MM.1S (cell line): ENCODE measurements around the gene SPEF2.

Experiments used
- DNase-seq: peaks from one replicate; pipeline ENCODE4 v3.0.0-alpha.2; 2015
- H2AFZ ChIP-seq: fragments of 300-600 bp; sonication (generic); 2 replicates; pipeline ENCODE4 v1.6.0; 2016; ENCODE audit warnings: antibody characterized with exemption, low read length
- H3F3A ChIP-seq: fragments of 300-600 bp; sonication (generic); 2 replicates; pipeline ENCODE4 v1.6.1; 2016; ENCODE audit warnings: mild to moderate bottlenecking, antibody characterized with exemption, low read length, moderate library complexity, mixed read lengths; ENCODE audit not compliant: insufficient read depth
- H3K27ac ChIP-seq: fragments of 300-600 bp; sonication (generic); 2 replicates; pipeline ENCODE4 v1.5.1; 2016; ENCODE audit warnings: mild to moderate bottlenecking, low read length
- H3K27me3 ChIP-seq: fragments of 300-600 bp; sonication (generic); replicated peaks from 2 replicates; pipeline ENCODE4 v1.6.0; 2016; ENCODE audit warnings: low read length; ENCODE audit not compliant: insufficient read depth
- H3K36me3 ChIP-seq: fragments of 300-600 bp; sonication (generic); replicated peaks from 2 replicates; pipeline ENCODE4 v1.6.1; 2016; ENCODE audit warnings: mild to moderate bottlenecking, low read length, mixed read lengths; ENCODE audit not compliant: insufficient read depth
- H3K4me1 ChIP-seq: fragments of 300-600 bp; sonication (generic); 2 replicates; pipeline ENCODE4 v1.6.1; 2016; ENCODE audit warnings: low read length, mixed read lengths
- H3K4me2 ChIP-seq: fragments of 300-600 bp; sonication (generic); 2 replicates; pipeline ENCODE4 v1.6.0; 2016; ENCODE audit warnings: low read depth, low read length
- H3K4me3 ChIP-seq: fragments of 300-600 bp; sonication (generic); 2 replicates; pipeline ENCODE4 v1.5.1; 2016; ENCODE audit warnings: low read length, mixed read lengths
- H3K79me2 ChIP-seq: fragments of 300-600 bp; sonication (generic); 2 replicates; pipeline ENCODE4 v1.6.1; 2016; ENCODE audit warnings: mixed run types, low read length, mixed read lengths
- H3K9ac ChIP-seq: fragments of 300-600 bp; sonication (generic); 2 replicates; pipeline ENCODE4 v1.6.1; 2016; ENCODE audit warnings: low read length, mixed read lengths
- H3K9me2 ChIP-seq: fragments of 300-600 bp; sonication (generic); replicated peaks from 2 replicates; pipeline ENCODE4 v1.6.1; 2016; ENCODE audit warnings: mild to moderate bottlenecking, low read length, mixed read lengths; ENCODE audit not compliant: insufficient read depth
- H3K9me3 ChIP-seq: fragments of 300-600 bp; sonication (generic); replicated peaks from 2 replicates; pipeline ENCODE4 v1.6.1; 2016; ENCODE audit warnings: mild to moderate bottlenecking, low read length, mixed read lengths; ENCODE audit not compliant: insufficient read depth
- H4K20me1 ChIP-seq: fragments of 300-600 bp; sonication (generic); 2 replicates; pipeline ENCODE4 v1.6.1; 2016; ENCODE audit warnings: mild to moderate bottlenecking, low read length, moderate library complexity, mixed read lengths; ENCODE audit not compliant: insufficient read depth
- CTCF ChIP-seq: fragments of 300-600 bp; sonication (generic); IDR thresholded peaks from 2 replicates; pipeline ENCODE4 v1.5.1; 2016; ENCODE audit warnings: antibody characterized with exemption, low read length, mixed read lengths
- EZH2 ChIP-seq: fragments of 300-600 bp; sonication (generic); optimal IDR thresholded peaks from 2 replicates; pipeline ENCODE3; 2017; ENCODE audit warnings: low read depth, mild to moderate bottlenecking, antibody characterized with exemption, low read length, mixed read lengths
- EZH2phosphoT487 ChIP-seq: fragments of 300-600 bp; sonication (generic); IDR thresholded peaks from 2 replicates; pipeline ENCODE4 v1.6.1; 2018; ENCODE audit warnings: antibody characterized with exemption, low read length

SPEF2 gene

GRCh38 chr5:35789732-35790456, 172.2 kb downstream of the SPEF2 start:
- Histone ChIP-seq H2AFZ (no peak overlapping the region), H3K27ac (no peak overlapping the region)

GRCh38 chr5:35790457-35790822, 172.8 kb downstream of the SPEF2 start:
- Histone ChIP-seq H3K9me3 (no peaks in the 10 kb centered on the region), H3F3A (no peaks in the 10 kb centered on the region), H3K36me3 (no peaks in the 10 kb centered on the region), H3K27ac (no peak overlapping the region), H2AFZ (no peak overlapping the region), H3K9ac (no peak overlapping the region), H3K4me1 (no peaks in the 10 kb centered on the region), H3K4me2 (no peak overlapping the region), H3K9me2 (no peaks in the 10 kb centered on the region), H3K4me3 (no peak overlapping the region), H3K27me3 (no peaks in the 10 kb centered on the region), H4K20me1 (no peaks in the 10 kb centered on the region), H3K79me2 (no peaks in the 10 kb centered on the region)
- TF ChIP-seq EZH2 (no peak), EZH2phosphoT487 (no peak), CTCF (no peak)
- DNase-seq = no peak

More at GRCh38 chr5:35789732-35790456, 172.2 kb downstream of the SPEF2 start:
- Histone ChIP-seq H3K79me2 (no peaks in the 10 kb centered on the region), H3K4me2 (no peak overlapping the region), H3K4me3 (no peak overlapping the region), H3K9ac (no peak overlapping the region), H3K4me1 (no peaks in the 10 kb centered on the region), H4K20me1 (no peaks in the 10 kb centered on the region), H3K27me3 (no peaks in the 10 kb centered on the region), H3F3A (no peaks in the 10 kb centered on the region), H3K9me3 (no peaks in the 10 kb centered on the region), H3K36me3 (no peaks in the 10 kb centered on the region), H3K9me2 (no peaks in the 10 kb centered on the region)
- TF ChIP-seq CTCF (no peak), EZH2phosphoT487 (no peak), EZH2 (no peak)
- no peak for DNase-seq

- DNase-seq = no peak
- Histone ChIP-seq H3K79me2 (no peaks in the 10 kb centered on the region), H3K9me2 (no peaks in the 10 kb centered on the region), H3F3A (no peaks in the 10 kb centered on the region), H3K36me3 (no peaks in the 10 kb centered on the region), H4K20me1 (no peaks in the 10 kb centered on the region), H2AFZ (no peak overlapping the region), H3K9me3 (no peaks in the 10 kb centered on the region), H3K27ac (no peak overlapping the region), H3K4me2 (no peak overlapping the region), H3K4me1 (peaks cover 3% of the 10 kb centered on the region; the same call in 1 of the 2 replicates), H3K9ac (no peak overlapping the region), H3K27me3 (no peaks in the 10 kb centered on the region), H3K4me3 (no peak overlapping the region)
- no peak for TF ChIP-seq EZH2phosphoT487
- TF ChIP-seq EZH2 = no peak
- no peak for TF ChIP-seq CTCF
Measured at GRCh38 chr5:35794328-35794619, 176.6 kb downstream of the SPEF2 start.
